HG02623 (cell line): ENCODE data around the gene P2RY14.
A peak's percentile ranks its signal among the peaks of the same experiment; 100 is the strongest.

Experiments
- ATAC-seq: cut with Tn5 transposase; IDR thresholded peaks from one replicate; pipeline ENCODE4 v1.9.1; 2021; ENCODE audit warnings: moderate library complexity; ENCODE audit not compliant: unreplicated experiment

P2RY14 gene

DNA sequence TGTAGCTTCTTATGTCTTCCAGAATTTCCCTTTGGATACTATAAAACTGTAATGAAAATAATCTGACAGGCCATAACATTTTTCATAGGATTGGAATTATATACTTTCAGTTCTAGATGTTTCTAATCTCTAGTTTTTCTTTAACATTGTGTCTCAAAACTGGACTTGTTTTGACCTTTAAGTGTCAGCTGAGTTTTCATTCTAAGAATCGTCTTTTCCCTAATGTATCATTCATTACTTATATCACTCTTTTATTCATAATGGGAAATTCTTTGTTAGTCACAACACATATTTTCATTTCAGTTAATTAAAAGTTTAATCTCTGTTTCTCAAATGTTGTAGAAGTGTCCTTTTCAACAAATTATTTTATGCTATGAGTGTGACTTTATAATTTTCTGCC is 87.2 kb downstream of the P2RY14 start:
- no peak for ATAC-seq

DNA sequence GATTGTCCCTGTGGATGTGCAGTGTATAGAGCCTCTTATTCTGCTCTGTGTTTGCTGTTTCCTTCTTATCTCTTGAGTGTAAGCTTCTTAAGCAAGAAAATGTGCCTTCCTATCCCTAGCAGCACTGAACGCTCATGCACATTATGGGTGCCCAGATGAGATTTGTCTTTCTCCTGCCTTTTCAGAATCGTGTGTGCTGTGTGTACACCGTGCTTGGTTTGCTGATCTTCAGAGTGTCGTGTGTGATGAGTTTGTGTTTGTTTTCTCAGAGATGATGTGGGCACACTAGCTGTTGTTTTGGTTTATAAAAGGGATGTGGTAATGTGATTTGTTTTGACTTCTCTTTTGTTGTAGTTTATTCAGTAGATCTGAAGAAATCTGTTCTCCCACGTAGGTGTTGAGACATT is 95.1 kb downstream of the P2RY14 start:
- no peak for ATAC-seq

DNA sequence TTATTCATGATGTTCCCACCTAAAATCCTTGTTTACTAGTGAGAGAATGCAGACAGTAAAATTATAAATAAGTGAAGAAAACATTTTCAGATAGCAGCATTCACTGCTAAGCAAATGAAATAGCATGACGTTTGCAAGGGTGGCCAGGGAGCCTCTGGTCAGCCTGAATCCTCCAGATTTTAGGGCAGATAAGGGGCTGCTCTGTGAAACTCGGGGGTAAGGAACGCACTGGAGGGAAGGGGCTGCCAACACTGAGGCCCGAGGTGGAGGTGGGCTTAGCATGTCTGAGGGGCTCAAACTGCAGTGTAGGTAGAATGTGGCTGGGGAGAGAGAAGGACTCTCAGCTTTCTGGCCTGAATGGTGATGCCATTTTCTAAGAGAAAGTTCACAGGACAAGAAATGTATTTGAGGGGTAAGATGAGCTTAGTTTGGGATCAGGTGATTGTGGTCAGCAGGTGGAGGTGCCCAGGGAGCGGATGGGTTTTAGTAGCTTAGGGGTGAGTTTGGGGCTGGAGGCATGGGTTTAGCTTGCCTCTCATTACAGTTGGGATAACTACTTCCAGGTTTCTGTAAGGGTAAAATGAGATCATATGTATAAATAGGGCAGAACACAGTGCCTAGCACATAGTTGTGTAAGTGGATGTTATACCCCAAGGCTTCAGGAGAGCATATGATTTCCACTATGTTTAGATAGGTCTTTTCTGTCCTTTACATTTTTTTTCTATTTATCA is 95.8 kb downstream of the P2RY14 start:
- no peak for ATAC-seq

DNA sequence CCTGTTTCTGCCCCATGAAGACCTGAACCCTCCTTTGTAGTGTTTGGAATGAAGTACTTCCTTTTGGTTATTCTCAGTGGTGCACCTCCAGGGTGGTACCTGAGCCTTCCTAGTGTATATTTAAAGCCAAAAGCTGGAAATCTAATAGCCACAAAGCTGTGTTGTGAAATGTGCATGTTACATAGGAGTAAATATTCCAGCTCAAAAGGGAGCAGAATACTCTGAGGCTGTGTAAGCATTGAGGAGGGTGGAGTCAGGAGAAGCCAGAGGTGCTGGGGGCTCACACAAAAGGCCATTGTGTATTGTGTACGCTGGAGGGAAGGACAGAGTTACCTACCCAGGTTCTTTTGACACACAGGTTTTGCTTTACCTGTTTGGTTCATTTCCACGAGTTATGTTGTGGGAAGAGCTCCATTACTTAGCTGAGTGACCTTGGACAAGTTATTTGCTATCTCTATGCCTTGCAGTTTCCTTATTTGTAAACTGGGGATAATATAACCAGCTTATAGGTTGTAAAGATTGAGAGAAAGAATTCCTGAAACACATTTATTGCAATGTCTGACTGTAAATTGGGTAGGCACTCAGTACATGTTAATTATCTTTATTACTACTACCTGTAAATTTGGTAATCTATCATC is 100.0 kb downstream of the P2RY14 start:
- no peak for ATAC-seq

DNA sequence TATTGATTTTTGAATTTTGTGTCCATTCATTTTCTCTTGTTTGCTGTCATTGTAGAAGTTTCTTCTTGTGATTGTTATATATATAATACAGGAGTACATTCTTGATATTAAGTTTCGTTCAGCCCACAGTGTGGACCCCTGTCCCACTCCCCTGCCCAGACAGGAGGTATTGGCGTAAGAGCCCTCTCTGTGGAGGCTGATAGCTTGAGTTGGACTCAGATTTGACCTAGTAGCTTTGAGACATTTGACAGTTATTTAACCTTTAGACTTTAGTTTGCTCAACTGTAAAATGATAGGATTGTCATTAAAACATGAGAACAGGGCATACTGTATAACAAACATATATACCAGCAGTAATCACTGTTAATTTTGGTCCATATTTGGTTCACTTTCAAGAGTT is 102.4 kb downstream of the P2RY14 start:
- ATAC-seq, result no peak

DNA sequence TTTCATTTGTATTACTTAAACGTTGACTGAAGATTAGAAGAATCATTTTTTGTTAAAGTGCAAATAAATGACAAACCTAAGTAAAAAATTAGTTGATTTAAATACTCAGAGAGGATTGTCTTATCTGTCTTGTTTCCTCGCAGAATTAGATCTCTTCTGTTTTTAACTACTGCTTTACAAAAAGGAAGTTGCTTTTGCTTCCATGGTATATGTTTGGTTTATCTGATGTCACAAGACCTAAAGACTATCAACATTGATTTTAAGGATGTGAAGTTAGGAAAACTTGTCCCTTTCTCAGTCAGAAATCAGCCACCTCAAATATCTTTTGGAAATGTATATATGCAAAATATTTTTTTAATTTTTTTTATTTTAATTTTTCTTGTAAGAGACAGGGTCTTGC is 104.0 kb downstream of the P2RY14 start:
- ATAC-seq, result no peak

DNA sequence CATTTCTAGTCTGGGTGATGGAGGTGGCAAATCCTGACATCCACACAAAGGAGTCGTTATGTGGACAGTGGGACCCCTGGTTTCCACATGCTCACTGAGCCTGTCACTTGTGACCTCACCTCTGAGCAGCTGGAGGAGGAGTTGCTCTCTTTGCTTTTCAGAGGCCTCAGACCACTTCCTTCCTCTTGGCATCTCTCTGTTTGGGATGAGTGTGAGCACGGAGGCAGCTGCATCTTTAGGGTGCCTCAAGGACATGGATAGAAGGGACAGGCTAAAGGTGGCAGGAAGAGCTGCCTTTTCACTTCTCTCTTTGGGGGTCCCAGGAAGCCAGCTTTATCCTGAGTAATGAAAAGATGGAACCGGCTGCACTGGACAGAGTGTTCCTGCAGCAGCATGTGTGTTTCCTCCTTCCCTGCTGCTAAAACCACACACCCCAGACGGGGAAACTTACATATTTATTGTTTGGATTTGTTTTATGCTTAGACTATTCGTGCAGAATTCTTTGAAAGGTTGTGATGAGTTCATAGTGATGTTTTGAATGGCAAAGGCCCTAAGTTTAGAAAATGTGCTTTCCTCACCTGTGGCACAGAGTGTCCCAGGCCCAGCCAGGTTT is 107.1 kb downstream of the P2RY14 start:
- ATAC-seq, result peak; percentile 64

DNA sequence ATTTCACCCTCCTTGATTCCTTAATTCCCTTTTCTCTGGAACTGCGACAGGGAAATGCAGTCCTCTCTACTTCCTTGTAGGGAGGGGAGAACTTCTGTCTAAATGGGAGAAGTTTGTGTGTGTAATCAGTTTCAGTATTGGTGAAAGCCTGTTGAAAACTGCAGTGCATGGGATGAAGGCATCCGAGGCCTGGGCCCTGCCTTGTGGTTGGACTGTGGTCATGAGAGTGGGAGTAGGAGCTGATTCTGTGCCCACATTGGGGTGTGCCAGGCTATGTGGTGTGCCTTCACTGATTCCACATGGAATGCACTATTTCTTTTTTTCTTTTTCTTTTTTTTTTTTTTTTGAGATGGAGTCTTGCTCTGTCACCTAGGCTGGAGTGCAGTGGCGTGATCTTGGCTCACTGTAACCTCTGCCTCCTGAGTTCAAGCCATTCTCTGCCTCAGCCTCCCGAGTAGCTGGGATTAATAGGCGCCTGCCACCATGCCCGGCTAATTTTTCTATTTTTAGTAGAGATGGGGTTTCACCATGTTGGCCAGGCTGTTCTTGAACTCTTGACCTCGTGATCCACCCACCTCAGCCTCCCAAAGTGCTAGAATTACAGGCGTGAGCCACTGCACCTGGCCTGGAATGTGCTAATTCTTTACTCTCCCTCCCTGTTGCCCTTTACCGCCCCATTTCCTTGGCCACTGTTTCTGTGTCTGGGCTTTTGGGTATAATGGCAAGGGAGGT is 108.2 kb downstream of the P2RY14 start:
- peak; percentile 38 for ATAC-seq

DNA sequence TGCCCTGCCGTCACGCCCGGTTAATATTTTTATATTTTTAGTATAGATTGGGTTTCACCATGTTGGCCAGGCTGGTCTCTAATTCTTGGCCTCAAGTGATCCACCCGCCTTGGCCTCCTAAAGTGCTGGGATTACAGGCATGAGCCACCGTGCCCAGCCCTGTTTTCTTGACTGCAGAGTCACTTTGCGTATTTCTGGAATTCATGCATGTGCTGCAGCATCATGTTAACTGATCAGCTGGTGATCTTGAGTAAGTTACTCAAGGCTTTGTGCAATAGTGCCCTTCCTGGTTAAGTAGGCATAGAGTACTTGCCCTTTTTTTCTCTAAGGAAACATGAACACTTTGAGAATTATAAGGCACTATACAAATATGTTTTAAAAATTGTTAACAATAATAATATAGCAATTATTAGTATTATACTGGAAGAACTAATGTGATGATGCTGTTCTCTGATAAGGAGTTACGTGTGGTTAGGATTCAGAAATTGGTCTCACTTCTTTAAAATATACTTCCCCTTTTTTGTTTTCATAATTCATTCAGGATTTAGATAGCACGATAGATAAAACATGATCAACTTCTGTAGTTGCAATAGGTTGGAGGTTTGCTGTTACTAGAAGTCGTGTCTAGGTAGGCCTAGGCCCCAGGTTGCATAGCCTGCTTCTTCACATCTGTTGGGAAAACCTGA is 108.9 kb downstream of the P2RY14 start:
- peak; percentile 29 for ATAC-seq

DNA sequence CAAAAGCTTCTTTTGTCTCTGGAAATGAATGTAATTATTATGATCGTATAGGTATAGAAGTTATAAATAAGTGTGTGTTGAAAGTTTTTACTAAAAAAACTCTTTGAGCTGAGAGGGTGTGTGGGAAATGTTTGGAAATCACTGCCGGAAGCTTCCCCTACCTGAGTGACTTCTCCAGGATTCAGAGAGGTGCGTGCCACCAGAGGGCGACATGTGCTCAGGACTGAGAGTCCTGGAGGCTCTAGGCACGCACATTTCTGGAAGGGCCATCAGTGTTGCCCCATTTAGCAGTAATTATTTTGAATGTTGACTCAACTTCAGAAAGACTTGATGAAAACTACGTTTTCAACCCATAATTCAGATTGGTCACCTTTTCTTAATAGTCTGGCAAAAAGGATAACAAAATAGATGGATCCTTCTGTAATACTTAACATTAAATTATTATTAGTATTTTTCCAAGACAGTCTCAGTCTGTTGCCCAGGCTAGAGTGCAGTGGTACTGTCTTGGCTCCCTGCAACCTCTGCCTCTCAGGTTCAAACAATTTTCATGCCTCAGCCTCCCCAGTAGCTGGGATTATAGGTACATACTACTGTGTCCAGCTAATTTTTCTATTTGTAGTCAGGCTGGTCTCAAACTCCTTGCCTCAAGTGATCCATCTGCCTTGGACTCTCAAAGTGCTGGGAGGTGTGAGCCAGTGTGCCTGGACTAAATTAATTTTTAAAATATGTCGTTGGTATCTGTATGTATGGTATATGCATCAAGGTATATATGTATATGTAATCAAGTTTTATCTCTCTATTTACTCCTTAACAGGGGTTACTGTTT is 109.9 kb downstream of the P2RY14 start:
- ATAC-seq, result peak; percentile 53

DNA sequence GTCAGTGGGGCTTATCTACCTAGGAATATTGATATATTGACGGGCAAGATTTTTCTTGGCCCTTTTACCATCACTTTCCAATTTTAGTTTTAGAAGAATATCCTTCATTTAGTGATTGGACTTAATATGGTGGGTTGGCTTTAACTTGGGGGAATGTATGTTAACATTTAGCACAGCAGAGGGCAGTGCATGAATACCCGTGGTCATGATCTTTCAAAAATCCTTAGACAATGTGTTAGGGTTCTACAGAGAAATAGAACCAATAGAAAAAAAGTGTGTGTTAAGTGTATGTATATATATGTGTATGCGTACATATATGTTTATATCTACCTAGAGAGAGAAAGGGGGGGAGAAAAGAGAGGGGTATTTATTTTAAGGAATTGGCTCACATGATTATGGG is 112.2 kb downstream of the P2RY14 start:
- ATAC-seq, result no peak

DNA sequence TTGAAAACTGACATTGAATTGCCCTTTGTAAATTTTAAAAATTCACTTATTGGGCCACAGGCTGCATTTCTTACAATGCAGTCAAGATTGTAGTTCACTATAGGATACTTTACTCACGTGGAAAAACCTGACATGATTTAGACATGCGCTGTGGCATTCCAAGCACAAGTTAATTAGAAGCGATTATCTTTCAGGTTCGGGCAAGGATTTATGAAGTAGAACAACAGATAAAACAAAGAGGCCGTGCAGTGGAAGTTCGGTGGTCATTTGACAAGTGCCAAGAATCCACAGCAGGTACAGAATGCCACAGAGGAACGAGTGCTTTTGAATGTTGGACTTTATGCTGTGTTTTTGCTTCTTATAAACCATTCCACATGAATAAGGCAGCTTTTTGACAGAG is 113.1 kb downstream of the P2RY14 start:
- ATAC-seq, result no peak
